K562 (cell line): Measurements from ENCODE around the gene ADRA1B. TPM values are rescaled to one million over a fixed set of nuclear protein-coding genes. Genes with fewer than 3 reads are reported as not detected.

Experiments used
- ASH1L ChIP-seq: fragments of 450-650 bp; IDR thresholded peaks from 2 replicates; pipeline ENCODE4 v1.6.1; 2018; ENCODE audit warnings: borderline replicate concordance, mild to moderate bottlenecking, low read depth; ENCODE audit not compliant: partially characterized antibody
- BACH1 ChIP-seq: fragments of 200-800 bp; sonication (Bioruptor generic); IDR thresholded peaks from 2 replicates; pipeline ENCODE4 v1.6.1; 2016; ENCODE audit warnings: missing genetic modification characterization, missing compliant biosample characterization
- CREB1 ChIP-seq, 2 experiments: sonication (generic) in 1 of 2; formaldehyde crosslinking in 1 of 2; IDR thresholded peaks; 2 replicates each; pipeline versions ENCODE4 v1.6.1 to v1.8.0; 2012 to 2022; ENCODE audit warnings: inconsistent platforms in 1 of 2, mild to moderate bottlenecking in 1 of 2, missing genetic modification reagents in 1 of 2, moderate library complexity in 1 of 2
- CXXC5 ChIP-seq: fragments of 250-450 bp; sonication (Bioruptor Pico); IDR thresholded peaks from 2 replicates; pipeline ENCODE4 v1.8.0; 2022; ENCODE audit warnings: inconsistent platforms, mild to moderate bottlenecking, moderate library complexity
- HLTF ChIP-seq: fragments of 450-650 bp; IDR thresholded peaks from 2 replicates; pipeline ENCODE4 v1.6.1; 2016
- KLF10 ChIP-seq: fragments of 250-450 bp; sonication (Bioruptor Pico); IDR thresholded peaks from 2 replicates; pipeline ENCODE4 v1.6.1; 2021; ENCODE audit warnings: matching md5 sums
- NCOA1 ChIP-seq: fragments of 450-650 bp; IDR thresholded peaks from 2 replicates; pipeline ENCODE4 v1.6.1; 2016; ENCODE audit warnings: low read depth
- NCOA6 ChIP-seq: fragments of 450-650 bp; IDR thresholded peaks from 2 replicates; pipeline ENCODE4 v1.6.1; 2017; ENCODE audit warnings: mild to moderate bottlenecking
- PHB ChIP-seq: fragments of 250-450 bp; sonication (Bioruptor Pico); IDR thresholded peaks from 2 replicates; pipeline ENCODE4 v1.5.0; 2021
- POLR2B ChIP-seq: fragments of 450-650 bp; IDR thresholded peaks from 2 replicates; pipeline ENCODE4 v1.6.1; 2018; ENCODE audit warnings: low read depth; ENCODE audit not compliant: partially characterized antibody
- RBFOX2 ChIP-seq: fragments of 200-400 bp; formaldehyde crosslinking; IDR thresholded peaks from 2 replicates; pipeline ENCODE4 v1.6.1; 2017; ENCODE audit warnings: low read depth, mild to moderate bottlenecking, low read length, moderate library complexity
- RBM34 ChIP-seq: fragments of 200-400 bp; formaldehyde crosslinking; IDR thresholded peaks from 2 replicates; pipeline ENCODE4 v1.6.1; 2018; ENCODE audit warnings: low read length, borderline replicate concordance; ENCODE audit not compliant: insufficient read depth
- RFX1 ChIP-seq: fragments of 450-650 bp; IDR thresholded peaks from 2 replicates; pipeline ENCODE4 v1.6.1; 2016; ENCODE audit warnings: mild to moderate bottlenecking, moderate library complexity
- TOE1 ChIP-seq, 2 experiments: fragments of 450-650 bp in 1 of 2; sonication (generic) in 1 of 2; formaldehyde crosslinking in 1 of 2; IDR thresholded peaks; 2 replicates each; pipeline versions ENCODE4 v1.7.1 to v1.8.0; 2016 to 2022; ENCODE audit warnings: borderline replicate concordance in 2 of 2, mild to moderate bottlenecking in 2 of 2, antibody characterized with exemption in 1 of 2, inconsistent platforms in 1 of 2, low read depth in 1 of 2, missing genetic modification reagents in 1 of 2, moderate library complexity in 1 of 2
- USF2 ChIP-seq: sonication (generic); formaldehyde crosslinking; IDR thresholded peaks from 2 replicates; pipeline ENCODE4 v1.5.0; 2020; ENCODE audit warnings: missing genetic modification reagents
- ZFP1 ChIP-seq: fragments of 450-650 bp; formaldehyde crosslinking; IDR thresholded peaks from 2 replicates; pipeline ENCODE4 v1.4.0; 2020; ENCODE audit warnings: mild to moderate bottlenecking, mixed read lengths
- ZKSCAN1 ChIP-seq: fragments of 150-350 bp; IDR thresholded peaks from 2 replicates; pipeline ENCODE4 v1.6.1; 2016; ENCODE audit warnings: low read depth, low read length
- ZNF140 ChIP-seq: fragments of 250-450 bp; sonication (Bioruptor Pico); IDR thresholded peaks from 2 replicates; pipeline ENCODE4 v1.8.0; 2021; ENCODE audit warnings: moderate library complexity, mild to moderate bottlenecking, inconsistent platforms
- ZNF507 ChIP-seq: conservative IDR thresholded peaks from 2 replicates; pipeline ENCODE4 v1.6.1; 2017; ENCODE audit warnings: missing genetic modification characterization, missing compliant biosample characterization
- ZNF764 ChIP-seq: fragments of 250-450 bp; sonication (Bioruptor Pico); IDR thresholded peaks from 2 replicates; pipeline ENCODE4 v1.4.0; 2020; ENCODE audit warnings: low read depth, mild to moderate bottlenecking, moderate library complexity
- ZNF785 ChIP-seq: fragments of 250-450 bp; sonication (Bioruptor Pico); IDR thresholded peaks from 2 replicates; pipeline ENCODE4 v1.4.0; 2020; ENCODE audit warnings: mild to moderate bottlenecking
- polyA plus RNA-seq, 8 experiments: library from polyadenylated mRNA; depleted of rRNA in 4 of 8; stranded (reverse) in 5 of 8; unstranded in 3 of 8; fragments of >200 nt; fragmentation: Nextera tagmentation in 2 of 8; fragmentation: Illumina TruSeq in 1 of 8; extraction: Ambion mirVana in 2 of 8; extraction: Trizol in 1 of 8; gene quantifications; 2 replicates each; pipeline versions ENCODE4 v1.2.1 to v1.2.3, GENCODE V29; 2011 to 2014; ENCODE audit warnings: inconsistent platforms in 1 of 8, missing spikeins in 1 of 8
- total RNA-seq, 7 experiments: library from RNA; depleted of rRNA in 6 of 7; stranded (reverse); fragments of >200 nt in 6 of 7; fragmentation: Illumina TruSeq in 2 of 7; extraction: Trizol in 2 of 7; gene quantifications; 2 replicates each; pipeline versions ENCODE4 v1.2.1 to v1.2.3, GENCODE V29; 2011 to 2021; ENCODE audit warnings: low replicate concordance in 1 of 7
- TF ChIP-seq, protein P1 (sequence below): fragments of 250-450 bp; sonication (Bioruptor Pico); IDR thresholded peaks from 2 replicates; pipeline ENCODE4 v1.4.0; 2020

Gene ADRA1B
- total and polyA plus RNA-seq, 9 of the 15 experiments (the other 6 are each of a cell fraction or from before 2014, with no cell fraction given) = not detected

GRCh38 chr5:160008877-160009590, 92.8 kb downstream of the ADRA1B start, which contains the start of gene TTC1 (continued):
- peak; percentile 81; the same call in 1 of the 2 replicates for TF ChIP-seq ZKSCAN1
- peak; percentile 97 for TF ChIP-seq POLR2B
- TF ChIP-seq KLF10 (CRISPR knock-in tag) = no peak
- TF ChIP-seq RBFOX2 = peak; percentile 50
- no peak for TF ChIP-seq HLTF
- TF ChIP-seq USF2 (CRISPR knock-in tag) = no peak
- no peak for TF ChIP-seq ZNF507 (tag)
- peak; percentile 57; the same call in 1 of the 2 replicates for TF ChIP-seq CXXC5 (CRISPR knock-in tag)
- TF ChIP-seq, protein P1, sequence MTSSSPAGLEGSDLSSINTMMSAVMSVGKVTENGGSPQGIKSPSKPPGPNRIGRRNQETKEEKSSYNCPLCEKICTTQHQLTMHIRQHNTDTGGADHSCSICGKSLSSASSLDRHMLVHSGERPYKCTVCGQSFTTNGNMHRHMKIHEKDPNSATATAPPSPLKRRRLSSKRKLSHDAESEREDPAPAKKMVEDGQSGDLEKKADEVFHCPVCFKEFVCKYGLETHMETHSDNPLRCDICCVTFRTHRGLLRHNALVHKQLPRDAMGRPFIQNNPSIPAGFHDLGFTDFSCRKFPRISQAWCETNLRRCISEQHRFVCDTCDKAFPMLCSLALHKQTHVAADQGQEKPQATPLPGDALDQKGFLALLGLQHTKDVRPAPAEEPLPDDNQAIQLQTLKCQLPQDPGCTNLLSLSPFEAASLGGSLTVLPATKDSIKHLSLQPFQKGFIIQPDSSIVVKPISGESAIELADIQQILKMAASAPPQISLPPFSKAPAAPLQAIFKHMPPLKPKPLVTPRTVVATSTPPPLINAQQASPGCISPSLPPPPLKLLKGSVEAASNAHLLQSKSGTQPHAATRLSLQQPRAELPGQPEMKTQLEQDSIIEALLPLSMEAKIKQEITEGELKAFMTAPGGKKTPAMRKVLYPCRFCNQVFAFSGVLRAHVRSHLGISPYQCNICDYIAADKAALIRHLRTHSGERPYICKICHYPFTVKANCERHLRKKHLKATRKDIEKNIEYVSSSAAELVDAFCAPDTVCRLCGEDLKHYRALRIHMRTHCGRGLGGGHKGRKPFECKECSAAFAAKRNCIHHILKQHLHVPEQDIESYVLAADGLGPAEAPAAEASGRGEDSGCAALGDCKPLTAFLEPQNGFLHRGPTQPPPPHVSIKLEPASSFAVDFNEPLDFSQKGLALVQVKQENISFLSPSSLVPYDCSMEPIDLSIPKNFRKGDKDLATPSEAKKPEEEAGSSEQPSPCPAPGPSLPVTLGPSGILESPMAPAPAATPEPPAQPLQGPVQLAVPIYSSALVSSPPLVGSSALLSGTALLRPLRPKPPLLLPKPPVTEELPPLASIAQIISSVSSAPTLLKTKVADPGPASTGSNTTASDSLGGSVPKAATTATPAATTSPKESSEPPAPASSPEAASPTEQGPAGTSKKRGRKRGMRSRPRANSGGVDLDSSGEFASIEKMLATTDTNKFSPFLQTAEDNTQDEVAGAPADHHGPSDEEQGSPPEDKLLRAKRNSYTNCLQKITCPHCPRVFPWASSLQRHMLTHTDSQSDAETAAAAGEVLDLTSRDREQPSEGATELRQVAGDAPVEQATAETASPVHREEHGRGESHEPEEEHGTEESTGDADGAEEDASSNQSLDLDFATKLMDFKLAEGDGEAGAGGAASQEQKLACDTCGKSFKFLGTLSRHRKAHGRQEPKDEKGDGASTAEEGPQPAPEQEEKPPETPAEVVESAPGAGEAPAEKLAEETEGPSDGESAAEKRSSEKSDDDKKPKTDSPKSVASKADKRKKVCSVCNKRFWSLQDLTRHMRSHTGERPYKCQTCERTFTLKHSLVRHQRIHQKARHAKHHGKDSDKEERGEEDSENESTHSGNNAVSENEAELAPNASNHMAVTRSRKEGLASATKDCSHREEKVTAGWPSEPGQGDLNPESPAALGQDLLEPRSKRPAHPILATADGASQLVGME = no peak
- TF ChIP-seq CREB1 (IDR thresholded peaks at IDR 0.05) = peak; percentile 99
- peak; percentile 98 for TF ChIP-seq CREB1 (CRISPR knock-in tag; IDR thresholded peaks at IDR 0.05)
- TF ChIP-seq BACH1 (tag) = peak; percentile 37; the same call in 1 of the 2 replicates
- TF ChIP-seq RBM34 = no peak
- TF ChIP-seq PHB (CRISPR knock-in tag) = no peak
- no peak for TF ChIP-seq ZFP1
- no peak for TF ChIP-seq ZNF785
- TF ChIP-seq RFX1 = peak; percentile 9; the same call in 1 of the 2 replicates
- TF ChIP-seq NCOA1 = peak; percentile 67; the same call in 1 of the 2 replicates
- TF ChIP-seq ZNF764 = no peak
- TF ChIP-seq NCOA6 = no peak
- peak; percentile 72; the same call in 1 of the 2 replicates for TF ChIP-seq TOE1 (IDR thresholded peaks at IDR 0.05; ENCODE audit: borderline replicate concordance)
- no peak for TF ChIP-seq TOE1 (CRISPR knock-in tag; IDR thresholded peaks at IDR 0.05; ENCODE audit: borderline replicate concordance, low read depth)
- TF ChIP-seq ZNF140 (CRISPR knock-in tag) = no peak
- peak; percentile 57 for TF ChIP-seq ASH1L
